Measurements from ENCODE around the gene GPR107.

GPR107 gene

GRCh38 chr9:130117816-130118632, 64.3 kb downstream of the GPR107 start:
- in situ Hi-C loops (cut with HindIII; ENCODE audit: low sequenced_read_pairs) = no loop called here
- no peak for DNase-seq (ENCODE audit: low read depth)
- no peak overlapping the region for H3K4me3 ChIP-seq (ENCODE audit: low read depth, low read length)
- no peak for TF ChIP-seq CTCF (IDR thresholded peaks at IDR 0.05; ENCODE audit: low read depth, low read length, missing control alignments)

GRCh38 chr9:130118841-130119518, 65.3 kb downstream of the GPR107 start:
- TF ChIP-seq CTCF (IDR thresholded peaks at IDR 0.05; ENCODE audit: low read depth, low read length, missing control alignments) = no peak
- no peak for DNase-seq (ENCODE audit: low read depth)
- in situ Hi-C loops (cut with HindIII; ENCODE audit: low sequenced_read_pairs) = no loop called here
- no peak overlapping the region for H3K4me3 ChIP-seq (ENCODE audit: low read depth, low read length)

- no peak overlapping the region for H3K4me3 ChIP-seq (ENCODE audit: low read depth, low read length)
- in situ Hi-C loops (cut with HindIII; ENCODE audit: low sequenced_read_pairs) = no loop called here
- no peak for TF ChIP-seq CTCF (IDR thresholded peaks at IDR 0.05; ENCODE audit: low read depth, low read length, missing control alignments)
- DNase-seq (ENCODE audit: low read depth) = no peak
Measured at GRCh38 chr9:130119519-130120298, 66.0 kb downstream of the GPR107 start.

- no peak overlapping the region for H3K4me3 ChIP-seq (ENCODE audit: low read depth, low read length)
- DNase-seq (ENCODE audit: low read depth) = no peak
- no peak for TF ChIP-seq CTCF (IDR thresholded peaks at IDR 0.05; ENCODE audit: low read depth, low read length, missing control alignments)
- in situ Hi-C loops (cut with HindIII; ENCODE audit: low sequenced_read_pairs) = no loop called here
Measured at GRCh38 chr9:130120299-130120587, 66.5 kb downstream of the GPR107 start.

GRCh38 chr9:130120832-130121231, 67.1 kb downstream of the GPR107 start:
- H3K4me3 ChIP-seq (ENCODE audit: low read depth, low read length) = no peak overlapping the region
- in situ Hi-C loops (cut with HindIII; ENCODE audit: low sequenced_read_pairs) = no loop called here
- TF ChIP-seq CTCF (IDR thresholded peaks at IDR 0.05; ENCODE audit: low read depth, low read length, missing control alignments) = no peak
- no peak for DNase-seq (ENCODE audit: low read depth)

GRCh38 chr9:130122456-130122855, 68.8 kb downstream of the GPR107 start:
- in situ Hi-C loops (cut with HindIII; ENCODE audit: low sequenced_read_pairs) = no loop called here
- no peak for DNase-seq (ENCODE audit: low read depth)
- TF ChIP-seq CTCF (IDR thresholded peaks at IDR 0.05; ENCODE audit: low read depth, low read length, missing control alignments) = no peak
- no peak overlapping the region for H3K4me3 ChIP-seq (ENCODE audit: low read depth, low read length)
